DMS 273 (cell line): Measurements from ENCODE around the gene ROCK1.
"Not testable (repeated sequence)": the region's sequence is repeated elsewhere in the genome, so short reads cannot be mapped to it uniquely, and the experiment has no call there.

Experiments used
- DNase-seq: peaks from one replicate; lab custom pipeline; 2025; ENCODE audit not compliant: unreplicated experiment; lab: John Stamatoyannopoulos, UW

Gene ROCK1

DNA sequence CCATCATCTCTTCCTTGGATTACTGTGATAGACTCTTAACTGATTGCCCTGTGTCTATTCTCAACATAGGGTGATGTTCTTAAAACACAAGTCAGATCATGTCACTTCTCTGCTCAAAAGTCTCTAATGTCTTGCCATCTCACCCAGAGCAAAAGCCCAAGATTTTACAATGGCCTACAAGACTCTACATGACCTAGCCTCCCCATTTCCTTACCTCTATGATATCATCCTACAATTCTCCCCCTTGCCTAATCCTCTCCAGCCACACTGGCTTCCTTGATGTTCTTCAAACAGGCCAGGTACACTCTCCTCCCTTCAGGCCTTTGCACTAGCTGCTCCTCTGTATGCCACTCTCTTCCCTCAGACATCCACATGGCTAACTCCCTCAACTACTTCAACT lies 55.1 kb downstream of the ROCK1 start:
- no peak for DNase-seq

GRCh38 chr18:21054252-21054821 lies 57.3 kb downstream of the ROCK1 start:
- no peak for DNase-seq

DNA sequence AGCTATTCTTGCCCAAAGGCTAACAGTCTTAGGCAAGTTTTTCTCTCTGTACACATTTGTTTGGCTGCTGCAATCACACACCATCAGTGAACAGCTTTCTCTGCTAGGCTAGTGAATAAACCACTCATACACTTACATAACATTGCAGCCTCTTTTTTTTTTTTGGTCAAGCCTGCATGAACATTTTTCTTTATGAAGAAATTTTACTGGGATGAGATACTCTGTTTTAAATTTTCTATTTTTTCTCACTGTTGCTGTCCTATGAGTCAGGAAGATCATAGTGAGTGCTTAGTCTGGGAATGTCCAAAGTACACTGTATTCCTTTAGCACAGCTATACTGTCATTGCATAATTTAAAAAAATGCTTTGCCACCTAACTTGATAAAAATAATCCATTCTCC lies 58.5 kb downstream of the ROCK1 start:
- no peak for DNase-seq

DNA sequence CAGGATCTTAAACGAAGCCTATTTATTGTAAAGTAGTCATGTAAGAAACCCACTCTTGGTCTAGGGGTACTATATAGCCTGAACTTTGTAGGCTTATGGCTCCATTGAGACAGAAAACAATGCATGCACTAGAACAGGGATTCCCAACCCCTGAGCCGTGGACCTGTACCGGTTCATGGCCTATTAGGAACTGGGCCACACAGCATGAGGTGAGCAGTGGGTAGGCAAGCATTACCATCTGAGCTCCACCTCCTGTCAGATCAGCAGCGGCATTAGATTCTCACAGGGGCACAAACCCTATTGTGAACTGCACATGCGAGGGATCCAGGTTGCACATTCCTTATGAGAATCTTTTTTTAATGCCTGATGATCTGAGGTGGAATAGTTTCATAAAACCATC lies 59.2 kb downstream of the ROCK1 start:
- DNase-seq: no peak

GRCh38 chr18:21051620-21052019 lies 60.0 kb downstream of the ROCK1 start:
- DNase-seq: no peak

GRCh38 chr18:21049306-21049705 lies 62.3 kb downstream of the ROCK1 start:
- DNase-seq: no peak

DNA sequence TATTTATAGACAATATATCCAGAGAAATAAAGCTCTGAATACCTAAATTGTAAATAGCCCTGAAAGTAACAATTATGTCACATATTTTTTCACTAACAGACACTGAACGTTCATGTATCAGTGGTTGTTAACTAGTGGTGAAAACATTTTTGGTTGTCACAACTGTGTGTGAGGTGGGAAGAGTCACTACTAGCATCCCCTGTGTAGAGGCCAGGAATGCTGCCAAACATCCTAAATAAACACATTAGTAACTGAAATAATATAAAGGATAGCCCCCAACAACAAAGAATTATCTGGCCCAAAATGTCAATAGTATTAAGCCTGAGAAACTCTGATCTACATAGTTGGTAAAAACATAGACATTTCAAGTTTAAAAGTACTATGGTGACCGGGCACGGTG lies 64.5 kb downstream of the ROCK1 start:
- DNase-seq: no peak

DNA sequence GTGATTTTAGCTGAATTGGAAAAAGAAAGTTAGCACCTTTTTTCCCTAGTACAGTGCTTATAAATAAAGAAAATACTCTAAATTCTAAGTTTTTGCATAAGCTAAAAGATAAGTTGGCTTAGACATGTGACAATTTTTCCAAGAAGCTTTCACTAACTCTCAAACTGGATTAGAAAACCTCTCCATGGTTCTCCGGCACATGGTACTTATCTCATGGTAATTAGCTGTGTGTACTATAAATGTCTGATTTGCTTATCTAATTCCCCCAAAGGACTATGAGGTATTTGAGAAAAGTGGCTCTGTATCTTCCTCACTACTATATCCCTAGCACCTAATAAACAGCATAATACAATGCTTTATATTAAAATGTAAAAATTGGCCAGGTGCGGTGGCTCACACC lies 71.1 kb downstream of the ROCK1 start:
- DNase-seq: no peak

GRCh38 chr18:21038201-21038600 lies 73.4 kb downstream of the ROCK1 start:
- no peak for DNase-seq

GRCh38 chr18:21031845-21032244 lies 79.8 kb downstream of the ROCK1 start:
- DNase-seq: no peak

GRCh38 chr18:21018257-21018656 lies 93.4 kb downstream of the ROCK1 start:
- DNase-seq: not testable (repeated sequence)

DNA sequence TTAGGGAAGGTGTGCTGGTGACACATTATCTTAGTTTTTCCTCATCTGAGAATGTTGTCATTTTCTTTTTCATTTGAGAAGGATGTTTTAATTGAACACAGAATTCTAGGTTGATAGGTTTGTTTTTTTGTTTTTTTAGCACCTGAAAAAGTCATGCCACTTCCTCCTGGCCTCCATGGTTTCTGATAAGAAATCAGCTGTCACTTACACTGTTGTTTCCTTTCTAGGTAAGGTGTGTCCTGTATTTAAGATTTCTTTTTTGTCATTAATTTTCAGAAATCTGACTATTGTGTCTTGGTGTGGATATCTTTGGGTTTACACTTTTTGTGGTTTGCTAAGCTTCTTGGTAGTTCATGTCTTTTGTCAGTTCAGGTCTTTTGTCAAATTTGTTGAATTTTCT lies 99.3 kb downstream of the ROCK1 start:
- no peak for DNase-seq

GRCh38 chr18:21004726-21005125 lies 106.9 kb downstream of the ROCK1 start:
- no peak for DNase-seq

DNA sequence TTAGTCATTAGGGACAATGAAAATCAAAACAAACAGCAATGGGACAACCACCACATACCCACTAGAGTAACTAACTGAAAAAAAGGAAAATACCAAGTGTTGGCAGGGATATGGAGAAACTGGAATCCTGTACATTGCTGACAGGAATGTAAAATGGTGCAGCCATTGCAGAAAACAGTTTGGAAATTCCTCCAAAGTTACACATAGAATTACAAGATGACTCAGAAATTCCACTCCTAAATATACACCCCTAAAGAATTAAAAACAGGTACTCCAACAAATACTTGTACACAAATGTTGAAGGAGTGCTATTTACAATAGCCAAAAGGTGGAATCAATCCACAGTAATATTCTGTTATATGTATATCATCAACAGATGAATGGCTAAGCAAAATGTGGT lies 110.9 kb downstream of the ROCK1 start:
- no peak for DNase-seq

DNA sequence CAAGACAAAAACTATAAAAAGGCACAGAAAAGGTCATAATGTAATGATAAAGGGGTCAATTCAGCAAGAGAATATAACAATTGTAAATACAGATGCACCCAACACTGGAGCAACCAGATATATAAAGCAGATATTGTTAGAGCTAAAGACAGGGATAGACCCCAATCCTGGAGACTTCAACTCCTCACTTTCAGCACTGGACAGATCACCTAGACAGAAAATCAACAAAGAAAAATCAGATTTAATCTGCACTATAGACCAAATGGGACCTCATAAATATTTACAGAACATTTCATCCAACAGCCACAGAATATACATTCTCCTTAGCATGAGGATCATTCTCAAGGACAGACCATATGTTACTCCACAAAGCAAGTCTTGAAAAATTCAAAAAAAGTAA lies 114.2 kb downstream of the ROCK1 start:
- DNase-seq: no peak

DNA sequence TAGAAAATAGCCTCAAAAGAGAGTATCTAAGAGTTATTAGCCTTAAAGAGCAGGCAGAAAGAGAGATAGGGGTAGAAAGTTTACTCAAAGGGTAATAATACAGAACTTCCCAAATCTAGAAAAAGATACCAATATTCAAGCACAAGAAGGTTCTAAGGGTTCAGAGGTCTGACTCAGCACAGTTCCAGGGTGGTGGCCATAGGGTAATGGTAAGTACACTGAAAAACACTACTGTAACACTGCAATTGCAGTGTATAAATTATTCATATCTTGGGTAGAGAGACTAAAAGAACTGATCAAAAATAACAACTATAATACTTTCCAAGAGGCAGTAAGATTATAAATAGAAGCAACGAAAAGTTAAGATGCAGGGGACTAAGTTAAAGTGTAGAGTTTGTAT lies 115.2 kb downstream of the ROCK1 start:
- no peak for DNase-seq

DNA sequence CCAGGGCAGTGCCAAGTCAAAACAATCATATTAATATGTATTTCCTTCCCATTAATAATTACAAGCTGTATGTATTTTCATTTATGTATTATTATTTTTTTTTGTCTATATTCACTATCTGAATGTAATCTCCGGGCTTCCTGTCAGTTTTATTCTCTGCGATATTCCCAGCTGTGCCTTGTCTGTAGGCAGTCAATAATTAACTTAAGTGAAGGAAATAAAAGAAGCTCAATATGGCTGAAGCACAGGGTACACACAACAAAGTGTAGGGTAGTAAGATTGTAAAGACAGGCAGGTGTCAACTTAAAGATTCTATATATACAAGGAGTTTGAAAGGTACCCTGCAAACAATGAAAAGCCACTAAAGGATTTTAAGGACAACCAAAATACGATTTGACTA lies 122.9 kb downstream of the ROCK1 start:
- no peak for DNase-seq

DNA sequence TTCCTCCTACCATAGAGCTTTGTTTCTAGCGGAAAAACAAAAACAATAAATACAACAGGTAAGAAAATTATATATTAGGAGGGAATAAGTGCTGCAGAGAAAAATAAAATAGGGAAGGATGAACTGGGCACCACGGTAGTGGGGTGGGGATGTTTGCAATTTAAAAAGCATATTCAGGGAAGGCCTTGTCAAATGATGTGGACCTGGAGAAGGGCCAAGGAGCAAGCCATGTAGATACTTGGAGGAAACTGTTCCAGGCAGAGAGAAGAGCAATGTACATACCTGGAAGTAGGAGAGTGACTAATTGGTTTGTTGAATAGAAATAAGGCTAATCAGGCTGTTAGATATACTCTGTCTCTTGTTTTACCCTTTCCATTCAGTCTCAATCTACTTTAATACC lies 136.5 kb downstream of the ROCK1 start:
- no peak for DNase-seq

GRCh38 chr18:20971886-20972267 lies 139.7 kb downstream of the ROCK1 start:
- peak; percentile 53 for DNase-seq

DNA sequence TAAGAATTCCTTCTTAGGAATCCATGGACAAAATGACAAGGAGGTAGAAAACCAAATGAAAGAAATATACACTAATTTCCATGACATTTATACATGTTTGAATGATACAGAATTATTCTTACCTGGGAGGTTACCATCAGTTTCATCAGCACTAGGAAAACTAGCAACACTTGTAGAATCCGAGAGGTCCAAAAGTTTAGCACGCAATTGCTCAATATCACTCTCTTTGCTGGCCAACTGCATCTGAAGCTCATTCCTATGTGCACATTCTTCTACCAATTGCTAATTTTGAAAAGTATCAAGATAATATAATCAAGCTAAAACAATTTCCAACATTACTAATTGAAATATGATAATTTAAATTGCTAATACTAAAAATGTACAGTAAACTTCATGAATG lies 144.8 kb downstream of the ROCK1 start:
- DNase-seq: no peak

GRCh38 chr18:20963027-20963426 lies 148.6 kb downstream of the ROCK1 start:
- DNase-seq: no peak

GRCh38 chr18:20960735-20961134 lies 150.9 kb downstream of the ROCK1 start:
- DNase-seq: no peak

GRCh38 chr18:20950827-20951226 lies 160.8 kb downstream of the ROCK1 start:
- DNase-seq: not testable (repeated sequence)
